ENCODE data around the gene TFCP2L1.
"Not testable (repeated sequence)": the region's sequence is repeated elsewhere in the genome, so short reads cannot be mapped to it uniquely, and the experiment has no call there.

The TFCP2L1 gene

GRCh38 chr2:121239969-121240368, 45.0 kb downstream of the TFCP2L1 start:
- no peak for DNase-seq

GRCh38 chr2:121239471-121239870, 45.5 kb downstream of the TFCP2L1 start:
- no peak for DNase-seq

GRCh38 chr2:121238828-121239227, 46.2 kb downstream of the TFCP2L1 start:
- DNase-seq = no peak

- DNase-seq = no peak
These were observed 46.9 kb downstream of the TFCP2L1 start for GRCh38 chr2:121237980-121238665.

- DNase-seq = no peak
These were observed 47.5 kb downstream of the TFCP2L1 start for GRCh38 chr2:121237336-121237979.

- no peak for DNase-seq
These were observed 48.3 kb downstream of the TFCP2L1 start for GRCh38 chr2:121236650-121237180.

GRCh38 chr2:121236101-121236640, 48.8 kb downstream of the TFCP2L1 start:
- DNase-seq = no peak

GRCh38 chr2:121235542-121235941, 49.5 kb downstream of the TFCP2L1 start:
- DNase-seq = no peak

- DNase-seq = no peak
These were observed 50.2 kb downstream of the TFCP2L1 start for GRCh38 chr2:121234791-121235190.

- DNase-seq = no peak
These were observed 50.9 kb downstream of the TFCP2L1 start for GRCh38 chr2:121234144-121234543.

- no peak for DNase-seq
These were observed 51.4 kb downstream of the TFCP2L1 start for GRCh38 chr2:121233486-121234110.

- no peak for DNase-seq
These were observed 52.3 kb downstream of the TFCP2L1 start for GRCh38 chr2:121232626-121233265.

GRCh38 chr2:121231385-121232000, 53.5 kb downstream of the TFCP2L1 start:
- no peak for DNase-seq

GRCh38 chr2:121228521-121228920, 56.5 kb downstream of the TFCP2L1 start:
- DNase-seq = no peak

GRCh38 chr2:121227381-121228144, 57.4 kb downstream of the TFCP2L1 start:
- peak; percentile 71 for DNase-seq

- DNase-seq = not testable (repeated sequence)
These were observed 59.3 kb downstream of the TFCP2L1 start for GRCh38 chr2:121225681-121226080.

- no peak for DNase-seq
These were observed 64.0 kb downstream of the TFCP2L1 start for GRCh38 chr2:121220995-121221394.

- DNase-seq = no peak
These were observed 65.1 kb downstream of the TFCP2L1 start for GRCh38 chr2:121219866-121220265.

- DNase-seq = no peak
These were observed 66.5 kb downstream of the TFCP2L1 start for GRCh38 chr2:121218386-121218938.

- no peak for DNase-seq
These were observed 67.4 kb downstream of the TFCP2L1 start for GRCh38 chr2:121217627-121218026.

GRCh38 chr2:121214296-121214695, 70.7 kb downstream of the TFCP2L1 start:
- no peak for DNase-seq

- no peak for DNase-seq
These were observed 71.6 kb downstream of the TFCP2L1 start for GRCh38 chr2:121213386-121213785.
